CD14-positive monocyte (primary cell): ENCODE results near the gene NELL1. TPM values are rescaled to one million over a fixed set of nuclear protein-coding genes. Genes with fewer than 3 reads are reported as not detected.

Experiments used
- DNase-seq, 3 donors: peaks; one replicate each; pipeline ENCODE4 v3.0.0-alpha.2; 2011 to 2022
- H2AFZ ChIP-seq: 2 replicates; pipeline ENCODE4 v1.6.0; 2012; ENCODE audit warnings: mild to moderate bottlenecking, low read depth, low read length, inconsistent platforms; ENCODE audit not compliant: insufficient read depth, poor library complexity, severe bottlenecking
- H3K27ac ChIP-seq, 2 donors: 1 replicate in 1 of 2; 2 replicates in 1 of 2; pipeline ENCODE4 v1.5.1; 2012 to 2013; ENCODE audit warnings: low read length in 2 of 2, control low read depth in 1 of 2, inconsistent platforms in 1 of 2, low read depth in 1 of 2, mild to moderate bottlenecking in 1 of 2
- H3K27me3 ChIP-seq, 2 donors: one replicate each; pipeline versions ENCODE4 v1.6.0 to v1.6.1; 2011 to 2013; ENCODE audit warnings: low read length in 2 of 2; ENCODE audit not compliant: control insufficient read depth in 2 of 2, insufficient read depth in 2 of 2
- H3K36me3 ChIP-seq, 2 donors: replicated peaks in 1 of 2; 1 replicate in 1 of 2; 2 replicates in 1 of 2; pipeline versions ENCODE4 v1.5.1 to v1.6.1; 2012 to 2013; ENCODE audit warnings: low read length in 2 of 2, control low read depth in 1 of 2, inconsistent platforms in 1 of 2, mild to moderate bottlenecking in 1 of 2; ENCODE audit not compliant: insufficient read depth in 2 of 2, control insufficient read depth in 1 of 2
- H3K4me1 ChIP-seq, 2 donors: 1 replicate in 1 of 2; 2 replicates in 1 of 2; pipeline versions ENCODE4 v1.5.1 to v1.6.1; 2012 to 2013; ENCODE audit warnings: low read length in 2 of 2, control low read depth in 1 of 2, inconsistent platforms in 1 of 2, mild to moderate bottlenecking in 1 of 2, moderate library complexity in 1 of 2; ENCODE audit not compliant: insufficient read depth in 2 of 2, control insufficient read depth in 1 of 2
- H3K4me2 ChIP-seq: replicated peaks from 2 replicates; pipeline ENCODE3; 2012; ENCODE audit warnings: low read length, moderate library complexity, mild to moderate bottlenecking; ENCODE audit not compliant: poor library complexity, severe bottlenecking; ENCODE audit errors: extremely low read depth
- H3K4me3 ChIP-seq, 3 experiments: fragments of 200-600 bp in 1 of 3; sonication (generic) in 1 of 3; replicated peaks in 1 of 3; 1 replicate in 2 of 3; 2 replicates in 1 of 3; pipeline ENCODE4 v1.5.1; 2011 to 2013; ENCODE audit warnings: low read length in 3 of 3, mild to moderate bottlenecking in 3 of 3, control low read depth in 2 of 3, low read depth in 2 of 3, inconsistent platforms in 1 of 3, moderate library complexity in 1 of 3
- H3K79me2 ChIP-seq: 2 replicates; pipeline ENCODE4 v1.6.0; 2012; ENCODE audit warnings: mild to moderate bottlenecking, control low read depth, inconsistent platforms, low read length, moderate library complexity; ENCODE audit not compliant: insufficient read depth
- H3K9ac ChIP-seq: 2 replicates; pipeline ENCODE4 v1.6.0; 2017; ENCODE audit warnings: low read length, mild to moderate bottlenecking; ENCODE audit not compliant: insufficient read depth, poor library complexity, severe bottlenecking
- H3K9me3 ChIP-seq, 2 donors: replicated peaks in 1 of 2; 1 replicate in 1 of 2; 2 replicates in 1 of 2; pipeline versions ENCODE4 v1.5.1 to v1.6.1; 2012 to 2013; ENCODE audit warnings: low read length in 2 of 2, control low read depth in 1 of 2; ENCODE audit not compliant: control insufficient read depth in 1 of 2, insufficient read depth in 1 of 2
- H4K20me1 ChIP-seq: 2 replicates; pipeline ENCODE4 v1.6.0; 2012; ENCODE audit warnings: mild to moderate bottlenecking, low read length, control low read depth, moderate library complexity; ENCODE audit not compliant: insufficient read depth
- H3K27ac Mint-ChIP-seq, 7 donors: one replicate each; pipeline ENCODE4 v1.8.0; 2020; ENCODE audit warnings: mild to moderate bottlenecking in 7 of 7, mixed read lengths in 7 of 7, moderate library complexity in 6 of 7, inconsistent platforms in 2 of 7
- H3K27me3 Mint-ChIP-seq, 3 donors: one replicate each; pipeline ENCODE4 v1.8.0; 2021 to 2022; ENCODE audit warnings: low read depth in 3 of 3, mild to moderate bottlenecking in 3 of 3, mixed read lengths in 3 of 3, moderate library complexity in 3 of 3, inconsistent platforms in 1 of 3
- H3K36me3 Mint-ChIP-seq, 2 donors: one replicate each; pipeline ENCODE4 v1.8.0; 2020; ENCODE audit warnings: mixed read lengths in 2 of 2, inconsistent platforms in 1 of 2, mild to moderate bottlenecking in 1 of 2
- H3K4me1 Mint-ChIP-seq: one replicate; pipeline ENCODE4 v1.8.0; 2020; ENCODE audit warnings: mild to moderate bottlenecking, mixed read lengths
- H3K4me3 Mint-ChIP-seq, 2 donors: one replicate each; pipeline ENCODE4 v1.8.0; 2020; ENCODE audit warnings: mild to moderate bottlenecking in 2 of 2, mixed read lengths in 2 of 2, moderate library complexity in 1 of 2
- H3K9me3 Mint-ChIP-seq, 7 donors: one replicate each; pipeline ENCODE4 v1.8.0; 2020 to 2022; ENCODE audit warnings: mixed read lengths in 7 of 7, mild to moderate bottlenecking in 6 of 7, moderate library complexity in 6 of 7, inconsistent platforms in 2 of 7
- WGBS: methylation state at CpG from one replicate; pipeline ENCODE4 v1.1.5; 2013; ENCODE audit warnings: missing lambda C conversion rate; ENCODE audit not compliant: insufficient coverage; 5-methylcytosine and 5-hydroxymethylcytosine counted together
- intact Hi-C, 2 donors: fragments of 100-400 bp; cut with micrococcal nuclease; formaldehyde crosslinking; loops; one replicate each; pipeline versions ENCODE4 v1.15.0 to v1.15.1; 2023
- polyA plus RNA-seq, 3 donors: library from polyadenylated mRNA; depleted of rRNA in 1 of 3; unstranded in 2 of 3; stranded (reverse) in 1 of 3; fragments of 300-500 nt in 2 of 3; fragments of >200 nt in 1 of 3; fragmentation: Illumina TruSeq in 2 of 3; gene quantifications; 1 replicate in 2 of 3; 2 replicates in 1 of 3; pipeline ENCODE4 v1.2.3, GENCODE V29; 2012 to 2021
- TF ChIP-seq, protein P1 (sequence below): fragments of 200-600 bp; IDR thresholded peaks from one replicate; pipeline ENCODE4 v1.8.0; 2022; ENCODE audit warnings: antibody characterized with exemption, mild to moderate bottlenecking

NELL1 gene
- polyA plus RNA-seq, 3 donors, result not detected

DNA sequence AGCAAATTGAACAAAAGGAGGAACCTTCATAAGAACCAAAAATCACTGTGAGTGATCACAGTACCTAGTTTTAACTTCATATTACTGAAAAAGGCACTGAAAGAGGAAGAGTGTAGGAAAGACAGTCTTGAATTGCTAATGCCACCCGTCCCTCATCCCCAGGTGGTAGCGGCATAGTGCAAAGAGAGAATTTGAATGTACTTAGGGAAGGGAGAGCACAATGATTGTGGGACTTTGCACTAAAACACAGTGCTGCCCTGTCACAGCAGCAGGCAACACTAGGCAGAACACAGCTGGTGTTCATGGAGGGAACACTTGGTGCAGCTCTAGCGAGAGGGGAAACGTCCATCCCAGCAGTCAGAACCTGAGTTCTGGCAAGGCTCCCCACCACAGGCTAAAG, 807.2 kb downstream of the NELL1 start:
- no peaks in the 10 kb centered on the region for H3K4me1 Mint-ChIP-seq
- Histone ChIP-seq H3K36me3 (no peaks in the 10 kb centered on the region), H3K9me3 (no peaks in the 10 kb centered on the region), H3K27ac (no peak overlapping the region), H3K27me3 (no peaks in the 10 kb centered on the region), H4K20me1 (no peaks in the 10 kb centered on the region), H3K4me2 (no peak overlapping the region), H3K4me3 (no peak overlapping the region), H3K9ac (no peak overlapping the region), H3K79me2 (no peaks in the 10 kb centered on the region), H3K4me1 (no peaks in the 10 kb centered on the region), H2AFZ (no peak overlapping the region)
- intact Hi-C loops, result no loop called here
- H3K36me3 Mint-ChIP-seq, result no peaks in the 10 kb centered on the region
- H3K4me3 Mint-ChIP-seq, result no peak overlapping the region
- WGBS, result 88% methylated on average over 4 of the region's 4 CpGs
- H3K27ac Mint-ChIP-seq, result no peak overlapping the region
- TF ChIP-seq, protein P1, sequence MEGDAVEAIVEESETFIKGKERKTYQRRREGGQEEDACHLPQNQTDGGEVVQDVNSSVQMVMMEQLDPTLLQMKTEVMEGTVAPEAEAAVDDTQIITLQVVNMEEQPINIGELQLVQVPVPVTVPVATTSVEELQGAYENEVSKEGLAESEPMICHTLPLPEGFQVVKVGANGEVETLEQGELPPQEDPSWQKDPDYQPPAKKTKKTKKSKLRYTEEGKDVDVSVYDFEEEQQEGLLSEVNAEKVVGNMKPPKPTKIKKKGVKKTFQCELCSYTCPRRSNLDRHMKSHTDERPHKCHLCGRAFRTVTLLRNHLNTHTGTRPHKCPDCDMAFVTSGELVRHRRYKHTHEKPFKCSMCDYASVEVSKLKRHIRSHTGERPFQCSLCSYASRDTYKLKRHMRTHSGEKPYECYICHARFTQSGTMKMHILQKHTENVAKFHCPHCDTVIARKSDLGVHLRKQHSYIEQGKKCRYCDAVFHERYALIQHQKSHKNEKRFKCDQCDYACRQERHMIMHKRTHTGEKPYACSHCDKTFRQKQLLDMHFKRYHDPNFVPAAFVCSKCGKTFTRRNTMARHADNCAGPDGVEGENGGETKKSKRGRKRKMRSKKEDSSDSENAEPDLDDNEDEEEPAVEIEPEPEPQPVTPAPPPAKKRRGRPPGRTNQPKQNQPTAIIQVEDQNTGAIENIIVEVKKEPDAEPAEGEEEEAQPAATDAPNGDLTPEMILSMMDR, result no peak
- H3K27me3 Mint-ChIP-seq, result no peaks in the 10 kb centered on the region
- DNase-seq, result no peak
- no peaks in the 10 kb centered on the region for H3K9me3 Mint-ChIP-seq

DNA sequence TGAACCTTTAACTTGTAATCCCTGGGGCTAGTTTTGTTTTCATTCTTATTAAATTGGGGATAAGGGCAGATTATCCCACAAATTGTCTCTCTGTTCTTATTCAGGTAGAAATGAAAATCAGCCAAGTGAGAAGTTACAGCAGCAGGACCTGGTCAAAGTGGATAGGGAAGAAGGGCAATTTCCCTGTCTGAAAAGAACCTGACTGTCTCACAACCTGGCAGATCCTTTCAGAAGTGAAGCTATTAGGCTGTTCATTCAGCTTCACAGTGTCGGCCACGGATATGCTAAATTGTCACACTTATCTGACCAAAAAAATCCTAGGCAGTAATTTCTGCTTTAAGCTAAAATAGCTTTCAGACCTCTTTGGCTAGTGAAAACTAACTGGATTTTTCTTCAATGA, 810.9 kb downstream of the NELL1 start:
- intact Hi-C loops, result no loop called here
- DNase-seq, result no peak
- Mint-ChIP-seq H3K27ac (no peak overlapping the region), H3K27me3 (peaks cover 0 to 2% (median 0%) of the 10 kb centered on the region in 3 donors), H3K4me1 (no peaks in the 10 kb centered on the region), H3K36me3 (no peaks in the 10 kb centered on the region), H3K4me3 (no peak overlapping the region), H3K9me3 (no peaks in the 10 kb centered on the region)
- Histone ChIP-seq H4K20me1 (no peaks in the 10 kb centered on the region), H3K27ac (no peak overlapping the region), H3K9me3 (no peaks in the 10 kb centered on the region), H3K27me3 (no peaks in the 10 kb centered on the region), H3K4me1 (no peaks in the 10 kb centered on the region), H3K36me3 (no peaks in the 10 kb centered on the region), H3K9ac (no peak overlapping the region), H2AFZ (no peak overlapping the region), H3K4me2 (no peak overlapping the region), H3K4me3 (no peak overlapping the region), H3K79me2 (no peaks in the 10 kb centered on the region)
- 92% methylated on average over 2 of the region's 2 CpGs for WGBS
- TF ChIP-seq, protein P1, result no peak
